ENCODE data around the gene GPR158. TPM values are rescaled to one million over a fixed set of nuclear protein-coding genes. Genes with fewer than 3 reads are reported as not detected.

GPR158 gene
- total RNA-seq, 1 experiment from 2014 or later: not detected

GRCh38 chr10:25501912-25502311 lies 327.1 kb downstream of the GPR158 start:
- no peak overlapping the region for H3K9ac ChIP-seq (ENCODE audit: low read length)
- BruUV-seq (replicated peaks): no TSS peak
- CTCF ChIA-PET: no interaction called here
- intact Hi-C loops (cut with micrococcal nuclease): no loop called here
- H3F3A ChIP-seq (ENCODE audit: low read length, unreplicated experiment): no peaks in the 10 kb centered on the region
- H4K20me1 ChIP-seq (ENCODE audit: low read length): no peaks in the 10 kb centered on the region
- peaks cover 29% of the 10 kb centered on the region for H3K27me3 ChIP-seq (ENCODE audit: low read length)
- no peak overlapping the region for H2AFZ ChIP-seq (ENCODE audit: low read length)
- no peaks in the 10 kb centered on the region for H3K79me2 ChIP-seq (ENCODE audit: low read length)
- DNase-seq (no peak), ATAC-seq (no peak)
- no peaks in the 10 kb centered on the region for H3K4me1 ChIP-seq (ENCODE audit: insufficient read depth, low read length)
- H3K27ac ChIP-seq (ENCODE audit: low read length): no peak overlapping the region
- no peak overlapping the region for H3K4me2 ChIP-seq (ENCODE audit: low read length)
- H3K36me3 ChIP-seq (ENCODE audit: low read depth, low read length): no peaks in the 10 kb centered on the region
- H3K9me3 ChIP-seq (ENCODE audit: low read length): no peaks in the 10 kb centered on the region
- TF ChIP-seq, protein P1, sequence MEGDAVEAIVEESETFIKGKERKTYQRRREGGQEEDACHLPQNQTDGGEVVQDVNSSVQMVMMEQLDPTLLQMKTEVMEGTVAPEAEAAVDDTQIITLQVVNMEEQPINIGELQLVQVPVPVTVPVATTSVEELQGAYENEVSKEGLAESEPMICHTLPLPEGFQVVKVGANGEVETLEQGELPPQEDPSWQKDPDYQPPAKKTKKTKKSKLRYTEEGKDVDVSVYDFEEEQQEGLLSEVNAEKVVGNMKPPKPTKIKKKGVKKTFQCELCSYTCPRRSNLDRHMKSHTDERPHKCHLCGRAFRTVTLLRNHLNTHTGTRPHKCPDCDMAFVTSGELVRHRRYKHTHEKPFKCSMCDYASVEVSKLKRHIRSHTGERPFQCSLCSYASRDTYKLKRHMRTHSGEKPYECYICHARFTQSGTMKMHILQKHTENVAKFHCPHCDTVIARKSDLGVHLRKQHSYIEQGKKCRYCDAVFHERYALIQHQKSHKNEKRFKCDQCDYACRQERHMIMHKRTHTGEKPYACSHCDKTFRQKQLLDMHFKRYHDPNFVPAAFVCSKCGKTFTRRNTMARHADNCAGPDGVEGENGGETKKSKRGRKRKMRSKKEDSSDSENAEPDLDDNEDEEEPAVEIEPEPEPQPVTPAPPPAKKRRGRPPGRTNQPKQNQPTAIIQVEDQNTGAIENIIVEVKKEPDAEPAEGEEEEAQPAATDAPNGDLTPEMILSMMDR (conservative IDR thresholded peaks at IDR 0.05; ENCODE audit: low read depth, low read length): no peak
- no peak for TF ChIP-seq EZH2phosphoT487 (IDR thresholded peaks at IDR 0.05; ENCODE audit: borderline replicate concordance, low read length)
- no peak for TF ChIP-seq EZH2 (IDR thresholded peaks at IDR 0.05; ENCODE audit: low read length, unreplicated experiment)
- POLR2A ChIA-PET (ENCODE audit: unreplicated experiment): no interaction called here
- H3K9me2 ChIP-seq (replicated peaks; ENCODE audit: low read length): no peaks in the 10 kb centered on the region
- no peak overlapping the region for H3K4me3 ChIP-seq (ENCODE audit: low read length)

GRCh38 chr10:25502453-25502852 lies 327.7 kb downstream of the GPR158 start:
- H3K27me3 ChIP-seq (ENCODE audit: low read length): peaks cover 26% of the 10 kb centered on the region

GRCh38 chr10:25504306-25504705 lies 329.5 kb downstream of the GPR158 start:
- intact Hi-C loops (cut with micrococcal nuclease): no loop called here
- no peak for ATAC-seq
- no peak for TF ChIP-seq EZH2 (IDR thresholded peaks at IDR 0.05; ENCODE audit: low read length, unreplicated experiment)
- TF ChIP-seq EZH2phosphoT487 (IDR thresholded peaks at IDR 0.05; ENCODE audit: borderline replicate concordance, low read length): no peak
- TF ChIP-seq, protein P1 (conservative IDR thresholded peaks at IDR 0.05; ENCODE audit: low read depth, low read length): no peak
- Histone ChIP-seq H2AFZ (ENCODE audit: low read length) (no peak overlapping the region), H3K9me3 (ENCODE audit: low read length) (no peaks in the 10 kb centered on the region), H3K27me3 (ENCODE audit: low read length) (peaks cover 13% of the 10 kb centered on the region), H3K36me3 (ENCODE audit: low read depth, low read length) (no peaks in the 10 kb centered on the region), H4K20me1 (ENCODE audit: low read length) (no peaks in the 10 kb centered on the region), H3K4me1 (ENCODE audit: insufficient read depth, low read length) (no peaks in the 10 kb centered on the region), H3K9ac (ENCODE audit: low read length) (no peak overlapping the region), H3K9me2 (replicated peaks; ENCODE audit: low read length) (no peaks in the 10 kb centered on the region), H3K27ac (ENCODE audit: low read length) (no peak overlapping the region), H3K4me3 (ENCODE audit: low read length) (no peak overlapping the region), H3K4me2 (ENCODE audit: low read length) (no peak overlapping the region), H3F3A (ENCODE audit: low read length, unreplicated experiment) (no peaks in the 10 kb centered on the region), H3K79me2 (ENCODE audit: low read length) (no peaks in the 10 kb centered on the region)
- DNase-seq: no peak
- ChIA-PET POLR2A (ENCODE audit: unreplicated experiment) (no interaction called here), CTCF (no interaction called here)
- no TSS peak for BruUV-seq (replicated peaks)

More at GRCh38 chr10:25502453-25502852, 327.7 kb downstream of the GPR158 start:
- Histone ChIP-seq H3K4me2 (ENCODE audit: low read length) (no peak overlapping the region), H3F3A (ENCODE audit: low read length, unreplicated experiment) (no peaks in the 10 kb centered on the region), H3K79me2 (ENCODE audit: low read length) (no peaks in the 10 kb centered on the region), H3K9me2 (replicated peaks; ENCODE audit: low read length) (no peaks in the 10 kb centered on the region), H3K36me3 (ENCODE audit: low read depth, low read length) (no peaks in the 10 kb centered on the region), H4K20me1 (ENCODE audit: low read length) (no peaks in the 10 kb centered on the region), H3K27ac (ENCODE audit: low read length) (no peak overlapping the region), H2AFZ (ENCODE audit: low read length) (no peak overlapping the region), H3K9me3 (ENCODE audit: low read length) (no peaks in the 10 kb centered on the region), H3K9ac (ENCODE audit: low read length) (no peak overlapping the region), H3K4me1 (ENCODE audit: insufficient read depth, low read length) (no peaks in the 10 kb centered on the region), H3K4me3 (ENCODE audit: low read length) (no peak overlapping the region)
- POLR2A ChIA-PET (ENCODE audit: unreplicated experiment): no interaction called here
- no peak for TF ChIP-seq EZH2 (IDR thresholded peaks at IDR 0.05; ENCODE audit: low read length, unreplicated experiment)
- TF ChIP-seq, protein P1 (conservative IDR thresholded peaks at IDR 0.05; ENCODE audit: low read depth, low read length): no peak
- no peak for TF ChIP-seq EZH2phosphoT487 (IDR thresholded peaks at IDR 0.05; ENCODE audit: borderline replicate concordance, low read length)
- intact Hi-C loops (cut with micrococcal nuclease): no loop called here
- ATAC-seq (no peak), DNase-seq (no peak)
- CTCF ChIA-PET: no interaction called here
- BruUV-seq (replicated peaks): no TSS peak

Data from PC-3 (cell line).